Endothelial cell of umbilical vein (primary cell): Measurements from ENCODE around the gene DUSP8. TPM values are rescaled to one million over a fixed set of nuclear protein-coding genes. Genes with fewer than 3 reads are reported as not detected.

Experiments used
- BruUV-seq: library from RNA; stranded (reverse); fragments of 400-500 nt; replicated peaks from 2 replicates; lab custom pipeline; 2021; lab: Mats Ljungman, UMichigan
- CTCF ChIA-PET: fragments of 300-600, 350-600 bp; sonication (Branson Sonifier 250); formaldehyde crosslinking; loops from one replicate; lab custom pipeline; 2021; ENCODE audit warnings: antibody characterized with exemption, inconsistent platforms; lab: Charles Lee
- POLR2A ChIA-PET: fragments of 300-600, 350-600 bp; sonication (Branson Sonifier 250); formaldehyde crosslinking; loops from one replicate; lab custom pipeline; 2021; ENCODE audit warnings: antibody characterized with exemption, inconsistent platforms; lab: Charles Lee
- DNase-seq: peaks from one replicate; pipeline ENCODE4 v3.0.0-alpha.2; 2011; ENCODE audit warnings: low read depth, low spot score
- FAIRE-seq: peaks from 2 replicates; lab custom pipeline; 2011; peaks lifted over from hg19 to GRCh38; lab: Jason Lieb, UNC
- H2AFZ ChIP-seq: 2 replicates; pipeline ENCODE4 v1.6.0; 2012; ENCODE audit warnings: low read depth, low read length, control low read depth, inconsistent platforms
- H3K27ac ChIP-seq: 2 replicates; pipeline ENCODE4 v1.5.1; 2011; ENCODE audit warnings: low read depth, mild to moderate bottlenecking, control low read depth, low read length, moderate library complexity; ENCODE audit not compliant: insufficient read depth
- H3K27me3 ChIP-seq, 2 experiments: 2 replicates each; pipeline versions ENCODE4 v1.6.0 to v1.6.1; 2011; ENCODE audit warnings: low read length in 2 of 2, mixed read lengths in 1 of 2; ENCODE audit not compliant: control insufficient read depth in 2 of 2, insufficient read depth in 2 of 2
- H3K36me3 ChIP-seq, 2 experiments: 2 replicates in 1 of 2; 3 replicates in 1 of 2; pipeline ENCODE4 v1.5.1; 2011; ENCODE audit warnings: low read length in 2 of 2, mild to moderate bottlenecking in 1 of 2, moderate library complexity in 1 of 2; ENCODE audit not compliant: control insufficient read depth in 2 of 2, insufficient read depth in 2 of 2; ENCODE audit errors: extremely low read depth in 1 of 2
- H3K4me1 ChIP-seq: 3 replicates; pipeline ENCODE4 v1.5.1; 2011; ENCODE audit warnings: mild to moderate bottlenecking, low read length; ENCODE audit not compliant: control insufficient read depth, insufficient read depth; ENCODE audit errors: extremely low read depth
- H3K4me2 ChIP-seq: 2 replicates; pipeline ENCODE4 v1.6.1; 2011; ENCODE audit warnings: low read length, control low read depth, mixed read lengths; ENCODE audit not compliant: insufficient read depth
- H3K4me3 ChIP-seq, 3 experiments: fragments of 200-600 bp in 1 of 3; sonication (generic), shearing (Covaris generic) in 1 of 3; replicated peaks in 1 of 3; 2 replicates each; pipeline ENCODE4 v1.5.1; 2011 to 2016; ENCODE audit warnings: control low read depth in 3 of 3, low read length in 3 of 3, mild to moderate bottlenecking in 2 of 3, inconsistent platforms in 1 of 3, low read depth in 1 of 3, moderate library complexity in 1 of 3; ENCODE audit not compliant: insufficient read depth in 1 of 3
- H3K79me2 ChIP-seq: 2 replicates; pipeline ENCODE4 v1.6.0; 2012; ENCODE audit warnings: low read length, inconsistent platforms; ENCODE audit not compliant: control insufficient read depth, insufficient read depth
- H3K9ac ChIP-seq: replicated peaks from 2 replicates; pipeline ENCODE3; 2011; ENCODE audit warnings: low read length, control low read depth; ENCODE audit not compliant: insufficient read depth; ENCODE audit errors: extremely low read depth
- H3K9me1 ChIP-seq: replicated peaks from 3 replicates; pipeline ENCODE4 v1.6.0; 2011; ENCODE audit warnings: mild to moderate bottlenecking, low read length; ENCODE audit not compliant: control insufficient read depth, insufficient read depth; ENCODE audit errors: extremely low read depth
- H3K9me3 ChIP-seq: replicated peaks from 2 replicates; pipeline ENCODE4 v1.5.1; 2012; ENCODE audit warnings: low read length, inconsistent platforms; ENCODE audit not compliant: control insufficient read depth, insufficient read depth
- H4K20me1 ChIP-seq: replicated peaks from 2 replicates; pipeline ENCODE3; 2011; ENCODE audit warnings: mild to moderate bottlenecking, low read length; ENCODE audit not compliant: control insufficient read depth, insufficient read depth; ENCODE audit errors: extremely low read depth
- EZH2 ChIP-seq: IDR thresholded peaks from 2 replicates; pipeline ENCODE4 v1.6.1; 2012; ENCODE audit warnings: borderline replicate concordance, low read depth, mild to moderate bottlenecking, moderate library complexity, low read length, inconsistent platforms; ENCODE audit not compliant: severe bottlenecking
- GATA2 ChIP-seq: IDR thresholded peaks from 2 replicates; pipeline ENCODE4 v1.7.0; 2011; ENCODE audit warnings: low read depth, mild to moderate bottlenecking, moderate library complexity, mixed read lengths, low read length; ENCODE audit not compliant: insufficient read length, insufficient read depth
- JUN ChIP-seq: IDR thresholded peaks from 2 replicates; pipeline ENCODE4 v1.6.1; 2011; ENCODE audit warnings: borderline replicate concordance, low read depth; ENCODE audit not compliant: insufficient read length, insufficient read depth
- MYC ChIP-seq: IDR thresholded peaks from one replicate; pipeline ENCODE4 v1.6.1; 2011; ENCODE audit warnings: mild to moderate bottlenecking, low read depth, low read length
- POLR2A ChIP-seq: IDR thresholded peaks from 2 replicates; pipeline ENCODE4 v1.6.1; 2012; ENCODE audit warnings: low read depth, mild to moderate bottlenecking, control low read depth, low read length
- POLR2AphosphoS5 ChIP-seq: IDR thresholded peaks from 2 replicates; pipeline ENCODE4 v1.6.1; 2012; ENCODE audit warnings: low read depth, mild to moderate bottlenecking, control low read depth, low read length, moderate library complexity; ENCODE audit not compliant: insufficient read depth
- dilution Hi-C: fragments of 300-500 bp; cut with MboI; formaldehyde crosslinking; loops from one replicate; pipeline ENCODE4 v1.15.0; 2019; ENCODE audit warnings: low sequenced_read_pairs; ENCODE audit not compliant: extremely low pct_ligation_motif_present
- intact Hi-C: fragments of 100-400 bp; cut with micrococcal nuclease; formaldehyde crosslinking; loops from one replicate; pipeline ENCODE4 v1.10.0; 2022
- polyA plus RNA-seq, 4 experiments: library from polyadenylated mRNA; depleted of rRNA in 3 of 4; stranded (reverse) in 3 of 4; unstranded in 1 of 4; fragments of >200 nt; gene quantifications; 2 replicates each; pipeline versions ENCODE4 v1.2.1 to v1.2.3, GENCODE V29; 2011 to 2012; ENCODE audit warnings: missing spikeins in 1 of 4
- total RNA-seq: library from RNA; stranded (reverse); gene quantifications from 2 replicates; pipeline ENCODE4 v1.2.3, GENCODE V29; 2021
- TF ChIP-seq, protein P1 (sequence below), 2 donors: IDR thresholded peaks; 1 replicate in 1 of 2; 2 replicates in 1 of 2; pipeline ENCODE4 v1.5.1; 2011; ENCODE audit warnings: low read length in 2 of 2, mild to moderate bottlenecking in 2 of 2, moderate library complexity in 2 of 2, control low read depth in 1 of 2, inconsistent platforms in 1 of 2, low read depth in 1 of 2; ENCODE audit not compliant: insufficient read depth in 1 of 2; ENCODE audit errors: extremely low read depth in 1 of 2
- TF ChIP-seq, protein P2 (sequence below): IDR thresholded peaks from 2 replicates; pipeline ENCODE4 v1.6.1; 2011; ENCODE audit not compliant: insufficient read depth, insufficient read length

The DUSP8 gene
- total and polyA plus RNA-seq, 2 donors (not counting 3 experiments of a cell fraction or from before 2014, with no cell fraction given): 4.6 to 5.9 TPM

- H3K9me1 ChIP-seq: no peaks in the 10 kb centered on the region
- dilution Hi-C loops (no loop called here), intact Hi-C loops (no loop called here)
- TF ChIP-seq JUN: no peak
- TF ChIP-seq MYC: no peak
- TF ChIP-seq, protein P1, sequence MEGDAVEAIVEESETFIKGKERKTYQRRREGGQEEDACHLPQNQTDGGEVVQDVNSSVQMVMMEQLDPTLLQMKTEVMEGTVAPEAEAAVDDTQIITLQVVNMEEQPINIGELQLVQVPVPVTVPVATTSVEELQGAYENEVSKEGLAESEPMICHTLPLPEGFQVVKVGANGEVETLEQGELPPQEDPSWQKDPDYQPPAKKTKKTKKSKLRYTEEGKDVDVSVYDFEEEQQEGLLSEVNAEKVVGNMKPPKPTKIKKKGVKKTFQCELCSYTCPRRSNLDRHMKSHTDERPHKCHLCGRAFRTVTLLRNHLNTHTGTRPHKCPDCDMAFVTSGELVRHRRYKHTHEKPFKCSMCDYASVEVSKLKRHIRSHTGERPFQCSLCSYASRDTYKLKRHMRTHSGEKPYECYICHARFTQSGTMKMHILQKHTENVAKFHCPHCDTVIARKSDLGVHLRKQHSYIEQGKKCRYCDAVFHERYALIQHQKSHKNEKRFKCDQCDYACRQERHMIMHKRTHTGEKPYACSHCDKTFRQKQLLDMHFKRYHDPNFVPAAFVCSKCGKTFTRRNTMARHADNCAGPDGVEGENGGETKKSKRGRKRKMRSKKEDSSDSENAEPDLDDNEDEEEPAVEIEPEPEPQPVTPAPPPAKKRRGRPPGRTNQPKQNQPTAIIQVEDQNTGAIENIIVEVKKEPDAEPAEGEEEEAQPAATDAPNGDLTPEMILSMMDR (IDR thresholded peaks at IDR 0.05; ENCODE audit: extremely low read depth in 1 of 2, insufficient read depth in 1 of 2, low read depth in 1 of 2, low read length in 2 of 2): no peak
- TF ChIP-seq POLR2AphosphoS5: no peak
- TF ChIP-seq POLR2A: no peak
- no peak for TF ChIP-seq GATA2
- TF ChIP-seq, protein P2, sequence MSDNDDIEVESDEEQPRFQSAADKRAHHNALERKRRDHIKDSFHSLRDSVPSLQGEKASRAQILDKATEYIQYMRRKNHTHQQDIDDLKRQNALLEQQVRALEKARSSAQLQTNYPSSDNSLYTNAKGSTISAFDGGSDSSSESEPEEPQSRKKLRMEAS: no peak
- no peak for TF ChIP-seq EZH2
- H2AFZ ChIP-seq: no peak overlapping the region
- FAIRE-seq (no peak), DNase-seq (no peak)
- H3K9me3 ChIP-seq: no peaks in the 10 kb centered on the region
- H3K27ac ChIP-seq: no peak overlapping the region
- peaks cover 3% of the 10 kb centered on the region for H4K20me1 ChIP-seq
- H3K36me3 ChIP-seq: no peaks in the 10 kb centered on the region
- POLR2A ChIA-PET: no interaction called here
- no peaks in the 10 kb centered on the region for H3K4me1 ChIP-seq
- no TSS peak for BruUV-seq
- no peak overlapping the region for H3K4me3 ChIP-seq
- CTCF ChIA-PET: no interaction called here
- H3K27me3 ChIP-seq: no peaks in the 10 kb centered on the region
- H3K9ac ChIP-seq: no peak overlapping the region
- peaks cover 6% of the 10 kb centered on the region for H3K79me2 ChIP-seq
- H3K4me2 ChIP-seq: no peak overlapping the region
Observed at GRCh38 chr11:1508491-1508891, 63.6 kb downstream of the DUSP8 start.
